Hypothalamus (tissue), 51 donors: Measurements from ENCODE around the gene ATP5F1B.

Experiments
- DNase-seq, 51 donors: peaks; one replicate each; lab custom pipeline; 2025; lab: John Stamatoyannopoulos, UW

The ATP5F1B gene

GRCh38 chr12:56628671-56629458, 16.9 kb downstream of the ATP5F1B start:
- DNase-seq, result peak in 42 of 51 donors; percentile 6 to 78 (median 37)

- DNase-seq, result no peak
Measured at GRCh38 chr12:56626701-56627100, 19.1 kb downstream of the ATP5F1B start.

GRCh38 chr12:56622535-56622934, 23.2 kb downstream of the ATP5F1B start:
- DNase-seq, result no peak

- DNase-seq, result no peak
Measured at GRCh38 chr12:56616925-56617324, 28.9 kb downstream of the ATP5F1B start.

- DNase-seq, result no peak
Measured at GRCh38 chr12:56616244-56616643, 29.5 kb downstream of the ATP5F1B start.

GRCh38 chr12:56614627-56615026, 31.2 kb downstream of the ATP5F1B start:
- DNase-seq, result peak in 2 of 51 donors; percentile 12 to 29

GRCh38 chr12:56604355-56604754, 41.4 kb downstream of the ATP5F1B start:
- no peak for DNase-seq

GRCh38 chr12:56602239-56602638, 43.5 kb downstream of the ATP5F1B start:
- DNase-seq, result no peak

- DNase-seq, result no peak
Measured at GRCh38 chr12:56601503-56601902, 44.3 kb downstream of the ATP5F1B start.

- DNase-seq, result no peak
Measured at GRCh38 chr12:56600753-56601152, 45.0 kb downstream of the ATP5F1B start.

- no peak for DNase-seq
Measured at GRCh38 chr12:56599797-56600196, 46.0 kb downstream of the ATP5F1B start.

GRCh38 chr12:56599041-56599440, 46.7 kb downstream of the ATP5F1B start:
- no peak for DNase-seq

GRCh38 chr12:56596815-56597214, 49.0 kb downstream of the ATP5F1B start:
- DNase-seq, result no peak

- DNase-seq, result peak in 30 of 51 donors; percentile 1 to 48 (median 16)
Measured at GRCh38 chr12:56593909-56594621, 51.7 kb downstream of the ATP5F1B start.

- no peak for DNase-seq
Measured at GRCh38 chr12:56591961-56592360, 53.8 kb downstream of the ATP5F1B start.

- DNase-seq, result no peak
Measured at GRCh38 chr12:56591126-56591525, 54.7 kb downstream of the ATP5F1B start.

GRCh38 chr12:56590237-56590830, 55.5 kb downstream of the ATP5F1B start:
- no peak for DNase-seq

GRCh38 chr12:56589783-56590182, 56.0 kb downstream of the ATP5F1B start:
- no peak for DNase-seq
